Activated CD8-positive, alpha-beta memory T cell treated with anti-CD3 and anti-CD28 coated beads, Interleukin-2, amount 50 U/mL, for 24 hours (primary cell): Measurements from ENCODE around the gene TRPM2.

Experiments
- DNase-seq: peaks from one replicate; pipeline ENCODE4 v3.0.0-alpha.2; 2020; ENCODE audit errors: extremely low read depth

The TRPM2 gene

GRCh38 chr21:44322621-44323325, 30.6 kb upstream of the TRPM2 start:
- no peak for DNase-seq

GRCh38 chr21:44323591-44323990, 29.8 kb upstream of the TRPM2 start:
- no peak for DNase-seq

- DNase-seq: no peak
These were observed 29.1 kb upstream of the TRPM2 start for GRCh38 chr21:44324106-44324853.

- DNase-seq: no peak
These were observed 28.6 kb upstream of the TRPM2 start for GRCh38 chr21:44324854-44325107.

- DNase-seq: no peak
These were observed 27.8 kb upstream of the TRPM2 start for GRCh38 chr21:44325386-44326271.

- no peak for DNase-seq
These were observed 27.2 kb upstream of the TRPM2 start for GRCh38 chr21:44326272-44326647.

GRCh38 chr21:44326716-44327602, 26.5 kb upstream of the TRPM2 start:
- DNase-seq: no peak

GRCh38 chr21:44327603-44327974, 25.8 kb upstream of the TRPM2 start:
- DNase-seq: no peak

- no peak for DNase-seq
These were observed 25.1 kb upstream of the TRPM2 start for GRCh38 chr21:44328242-44328895.

GRCh38 chr21:44329086-44329889, 24.1 kb upstream of the TRPM2 start:
- DNase-seq: no peak

GRCh38 chr21:44329971-44330681, 23.3 kb upstream of the TRPM2 start:
- DNase-seq: no peak

GRCh38 chr21:44330698-44331097, 22.7 kb upstream of the TRPM2 start:
- no peak for DNase-seq

- no peak for DNase-seq
These were observed 22.2 kb upstream of the TRPM2 start for GRCh38 chr21:44331209-44331608.

- DNase-seq: no peak
These were observed 21.6 kb upstream of the TRPM2 start for GRCh38 chr21:44331650-44332307.

GRCh38 chr21:44332383-44332782, 21.0 kb upstream of the TRPM2 start:
- DNase-seq: no peak

GRCh38 chr21:44332965-44333364, 20.5 kb upstream of the TRPM2 start:
- DNase-seq: no peak

GRCh38 chr21:44333509-44334328, 19.7 kb upstream of the TRPM2 start:
- DNase-seq: no peak

GRCh38 chr21:44334329-44335030, 18.9 kb upstream of the TRPM2 start:
- DNase-seq: no peak
